ENCODE results near the gene MICAL3. TPM values are rescaled to one million over a fixed set of nuclear protein-coding genes. Genes with fewer than 3 reads are reported as not detected.

Gene MICAL3
- total and polyA plus RNA-seq, 2 of the 8 experiments (the other 6 are each of a cell fraction or from before 2014, with no cell fraction given): 8.3 to 41.8 TPM

DNA sequence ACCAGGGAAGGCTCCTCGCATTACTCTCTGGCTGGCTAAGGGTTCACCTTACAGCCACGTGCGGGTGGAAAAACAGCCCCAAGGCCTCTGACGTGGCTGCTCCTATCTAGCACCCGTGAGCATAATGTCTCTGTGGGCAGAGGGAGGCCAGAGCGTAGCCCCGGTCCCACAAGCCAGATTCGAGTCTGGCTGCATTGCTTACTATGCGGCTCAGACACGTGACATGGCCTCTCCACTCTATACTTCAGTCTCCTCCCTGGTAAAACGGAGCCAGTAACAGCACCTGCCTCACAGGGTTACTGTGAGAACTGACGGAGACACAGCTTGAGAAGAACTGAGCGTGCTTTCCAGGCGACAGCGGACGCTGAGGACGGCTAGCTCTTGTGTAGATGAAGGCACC, 144.3 kb downstream of the MICAL3 start:
- Histone ChIP-seq H3K23me2 (ENCODE audit: low read depth, low read length) (peaks cover 10% of the 10 kb centered on the region; the same call in 1 of the 2 replicates), H4K8ac (ENCODE audit: extremely low read depth, insufficient read depth, low read length) (no peak overlapping the region), H3K27ac (ENCODE audit: low read depth, low read length) (no peak overlapping the region), H2BK15ac (ENCODE audit: low read length) (no peak overlapping the region), H3K14ac (ENCODE audit: insufficient read length) (no peak overlapping the region), H2BK20ac (ENCODE audit: low read length) (no peak overlapping the region), H3K9ac (replicated peaks in 1 of 4; ENCODE audit: extremely low read depth in 1 of 4, low read depth in 3 of 4, low read length in 3 of 4) (no peak overlapping the region), H2BK5ac (ENCODE audit: low read depth, low read length) (no peak overlapping the region), H3K4ac (replicated peaks; ENCODE audit: insufficient read length, low read depth, low read length) (no peak overlapping the region), H3K79me2 (ENCODE audit: control insufficient read depth in 1 of 2, insufficient read depth in 2 of 2, low read length in 2 of 2) (no peaks in the 10 kb centered on the region), H4K5ac (ENCODE audit: insufficient read length, low read depth, low read length) (no peak overlapping the region), H3K9me3 (ENCODE audit: insufficient read depth in 2 of 2, low read depth in 1 of 2, low read length in 1 of 2) (no peaks in the 10 kb centered on the region; a peak in 1 of 4 replicates), H2AFZ (ENCODE audit: low read length) (no peak overlapping the region), H2AK5ac (ENCODE audit: low read depth, low read length) (no peak overlapping the region), H4K20me1 (replicated peaks in 1 of 2; ENCODE audit: control insufficient read depth in 1 of 2, insufficient read depth in 2 of 2, low read length in 2 of 2) (peaks cover 12 to 37% of the 10 kb centered on the region in 2 experiments), H3K23ac (ENCODE audit: insufficient read length) (no peak overlapping the region), H2BK12ac (ENCODE audit: low read depth, low read length) (no peak overlapping the region), H3K27me3 (replicated peaks in 1 of 4; ENCODE audit: control insufficient read depth in 3 of 4, extremely low read depth in 1 of 4, insufficient read depth in 3 of 4, low read length in 3 of 4) (peaks cover 11 to 60% (median 51%) of the 10 kb centered on the region in 4 experiments), H4K91ac (replicated peaks; ENCODE audit: insufficient read length, low read length) (no peak overlapping the region), H3K4me2 (ENCODE audit: insufficient read depth in 1 of 2, low read depth in 2 of 2, low read length in 2 of 2) (no peak overlapping the region), H3K79me1 (ENCODE audit: low read depth, low read length) (no peaks in the 10 kb centered on the region), H3K4me1 (replicated peaks in 1 of 4; ENCODE audit: control insufficient read depth in 3 of 4, insufficient read depth in 4 of 4, low read length in 3 of 4) (no peaks in the 10 kb centered on the region), H3K18ac (ENCODE audit: extremely low read depth, low read length) (no peak overlapping the region), H3K36me3 (ENCODE audit: control insufficient read depth in 2 of 4, insufficient read depth in 4 of 4, low read length in 3 of 4) (peaks cover 0 to 3% (median 0%) of the 10 kb centered on the region in 4 experiments; a peak in 3 of 8 replicates), H3K56ac (replicated peaks; ENCODE audit: insufficient read length, low read depth, low read length) (no peak overlapping the region), H3K4me3 (ENCODE audit: extremely low read depth in 1 of 4, insufficient read depth in 2 of 4, low read depth in 3 of 4, low read length in 4 of 4) (no peak overlapping the region), H2BK120ac (replicated peaks; ENCODE audit: low read depth, low read length) (no peak overlapping the region)
- CTCF ChIA-PET (ENCODE audit: partially characterized antibody): interaction anchor here (0.5 to 1.5 kb wide), 4 partner anchors 9 to 524 kb away, joined by 3 to 5 read pairs (median 4); no protein-coding TSS in a partner anchor
- POLR2A ChIA-PET (ENCODE audit: partially characterized antibody): no interaction called here
- WGBS, 2 experiments (ENCODE audit: extremely low coverage in 1 of 2, insufficient coverage in 1 of 2, insufficient read length in 1 of 2, insufficient replicate concordance in 2 of 2, low coverage in 1 of 2, low lambda C conversion rate in 2 of 2, missing lambda C conversion rate in 1 of 2): 84% methylated on average over 17 of the region's 17 CpGs; no CpG with 5 or more reads in 1 of the 2 experiments
- DNase-seq (ENCODE audit: low read depth in 1 of 2, low spot score in 2 of 2) (no peak), FAIRE-seq (no peak)
- TF ChIP-seq TCF12 (IDR thresholded peaks at IDR 0.05; ENCODE audit: low read depth, low read length) (no peak), CTBP2 (IDR thresholded peaks at IDR 0.05; ENCODE audit: borderline replicate concordance, insufficient read depth, insufficient read length, low read length) (no peak), TEAD4 (IDR thresholded peaks at IDR 0.05; ENCODE audit: low read depth, low read length) (no peak), CEBPB (IDR thresholded peaks at IDR 0.05; ENCODE audit: low read depth, low read length) (no peak), GABPA (IDR thresholded peaks at IDR 0.05; ENCODE audit: borderline replicate concordance, insufficient read depth, low read length) (no peak), CHD2 (IDR thresholded peaks at IDR 0.05; ENCODE audit: low read length) (no peak), TBP (IDR thresholded peaks at IDR 0.05; ENCODE audit: low read depth, low read length) (no peak), KDM1A (IDR thresholded peaks at IDR 0.05; ENCODE audit: borderline replicate concordance, low read length) (no peak), SP4 (IDR thresholded peaks at IDR 0.05; ENCODE audit: low read length) (no peak), BRCA1 (IDR thresholded peaks at IDR 0.05; ENCODE audit: low read depth, low read length) (no peak), RFX5 (IDR thresholded peaks at IDR 0.05; ENCODE audit: borderline replicate concordance, low read depth, low read length) (no peak), SIRT6 (IDR thresholded peaks at IDR 0.05; ENCODE audit: low read length) (no peak)
- TF ChIP-seq, protein P1, sequence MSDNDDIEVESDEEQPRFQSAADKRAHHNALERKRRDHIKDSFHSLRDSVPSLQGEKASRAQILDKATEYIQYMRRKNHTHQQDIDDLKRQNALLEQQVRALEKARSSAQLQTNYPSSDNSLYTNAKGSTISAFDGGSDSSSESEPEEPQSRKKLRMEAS (IDR thresholded peaks at IDR 0.05): no peak
- TF ChIP-seq, protein P2, sequence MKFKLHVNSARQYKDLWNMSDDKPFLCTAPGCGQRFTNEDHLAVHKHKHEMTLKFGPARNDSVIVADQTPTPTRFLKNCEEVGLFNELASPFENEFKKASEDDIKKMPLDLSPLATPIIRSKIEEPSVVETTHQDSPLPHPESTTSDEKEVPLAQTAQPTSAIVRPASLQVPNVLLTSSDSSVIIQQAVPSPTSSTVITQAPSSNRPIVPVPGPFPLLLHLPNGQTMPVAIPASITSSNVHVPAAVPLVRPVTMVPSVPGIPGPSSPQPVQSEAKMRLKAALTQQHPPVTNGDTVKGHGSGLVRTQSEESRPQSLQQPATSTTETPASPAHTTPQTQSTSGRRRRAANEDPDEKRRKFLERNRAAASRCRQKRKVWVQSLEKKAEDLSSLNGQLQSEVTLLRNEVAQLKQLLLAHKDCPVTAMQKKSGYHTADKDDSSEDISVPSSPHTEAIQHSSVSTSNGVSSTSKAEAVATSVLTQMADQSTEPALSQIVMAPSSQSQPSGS (IDR thresholded peaks at IDR 0.05; ENCODE audit: low read length): no peak
